ENCODE results near the gene CINP. TPM values are rescaled to one million over a fixed set of nuclear protein-coding genes. Genes with fewer than 3 reads are reported as not detected.

The CINP gene
- total and polyA plus RNA-seq, 9 donors = 14.6 to 59.9 (median 26.6) TPM

DNA sequence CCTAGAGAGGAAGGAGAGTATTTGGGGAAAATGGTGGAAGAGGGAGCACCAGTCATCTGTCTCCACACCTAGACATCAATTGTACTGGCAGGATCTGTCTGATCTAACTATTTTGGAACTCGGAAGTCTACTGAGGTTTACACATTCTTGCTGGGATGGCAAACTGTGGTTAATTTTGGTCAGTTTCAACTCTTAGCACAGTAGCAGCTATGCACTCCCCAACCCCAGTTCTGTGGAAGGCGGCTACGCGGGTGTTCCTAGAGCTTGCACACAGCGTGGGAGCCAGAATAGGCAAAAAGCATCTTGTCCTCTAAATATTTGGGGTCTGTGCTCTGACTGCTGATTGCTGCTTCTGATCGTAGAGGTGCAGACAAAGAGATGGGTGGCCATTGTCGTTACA lies 33.8 kb upstream of the CINP start:
- no peak for TF ChIP-seq POLR2A (IDR thresholded peaks at IDR 0.05)
- no peak for TF ChIP-seq EP300 (IDR thresholded peaks at IDR 0.05)
- TF ChIP-seq, protein P1, sequence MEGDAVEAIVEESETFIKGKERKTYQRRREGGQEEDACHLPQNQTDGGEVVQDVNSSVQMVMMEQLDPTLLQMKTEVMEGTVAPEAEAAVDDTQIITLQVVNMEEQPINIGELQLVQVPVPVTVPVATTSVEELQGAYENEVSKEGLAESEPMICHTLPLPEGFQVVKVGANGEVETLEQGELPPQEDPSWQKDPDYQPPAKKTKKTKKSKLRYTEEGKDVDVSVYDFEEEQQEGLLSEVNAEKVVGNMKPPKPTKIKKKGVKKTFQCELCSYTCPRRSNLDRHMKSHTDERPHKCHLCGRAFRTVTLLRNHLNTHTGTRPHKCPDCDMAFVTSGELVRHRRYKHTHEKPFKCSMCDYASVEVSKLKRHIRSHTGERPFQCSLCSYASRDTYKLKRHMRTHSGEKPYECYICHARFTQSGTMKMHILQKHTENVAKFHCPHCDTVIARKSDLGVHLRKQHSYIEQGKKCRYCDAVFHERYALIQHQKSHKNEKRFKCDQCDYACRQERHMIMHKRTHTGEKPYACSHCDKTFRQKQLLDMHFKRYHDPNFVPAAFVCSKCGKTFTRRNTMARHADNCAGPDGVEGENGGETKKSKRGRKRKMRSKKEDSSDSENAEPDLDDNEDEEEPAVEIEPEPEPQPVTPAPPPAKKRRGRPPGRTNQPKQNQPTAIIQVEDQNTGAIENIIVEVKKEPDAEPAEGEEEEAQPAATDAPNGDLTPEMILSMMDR (IDR thresholded peaks at IDR 0.05) = no peak
- no peaks in the 10 kb centered on the region for H3K36me3 ChIP-seq
- no peaks in the 10 kb centered on the region for H3K4me1 ChIP-seq (ENCODE audit: insufficient read depth)
- no peak overlapping the region for H3K27ac ChIP-seq
- no peaks in the 10 kb centered on the region for H3K9me3 ChIP-seq
- intact Hi-C loops (cut with DNase I) = loop anchor here in 2 of 4 donors (10.0 kb wide), 2 partner anchors 1522 to 1892 kb away; no protein-coding TSS in a partner anchor
- 86 to 93% (median 91%) methylated on average over 7 of the region's 7 CpGs for WGBS, 3 donors
- H3K27me3 ChIP-seq = no peaks in the 10 kb centered on the region
- no peak for DNase-seq
- no peak overlapping the region for H3K4me3 ChIP-seq

DNA sequence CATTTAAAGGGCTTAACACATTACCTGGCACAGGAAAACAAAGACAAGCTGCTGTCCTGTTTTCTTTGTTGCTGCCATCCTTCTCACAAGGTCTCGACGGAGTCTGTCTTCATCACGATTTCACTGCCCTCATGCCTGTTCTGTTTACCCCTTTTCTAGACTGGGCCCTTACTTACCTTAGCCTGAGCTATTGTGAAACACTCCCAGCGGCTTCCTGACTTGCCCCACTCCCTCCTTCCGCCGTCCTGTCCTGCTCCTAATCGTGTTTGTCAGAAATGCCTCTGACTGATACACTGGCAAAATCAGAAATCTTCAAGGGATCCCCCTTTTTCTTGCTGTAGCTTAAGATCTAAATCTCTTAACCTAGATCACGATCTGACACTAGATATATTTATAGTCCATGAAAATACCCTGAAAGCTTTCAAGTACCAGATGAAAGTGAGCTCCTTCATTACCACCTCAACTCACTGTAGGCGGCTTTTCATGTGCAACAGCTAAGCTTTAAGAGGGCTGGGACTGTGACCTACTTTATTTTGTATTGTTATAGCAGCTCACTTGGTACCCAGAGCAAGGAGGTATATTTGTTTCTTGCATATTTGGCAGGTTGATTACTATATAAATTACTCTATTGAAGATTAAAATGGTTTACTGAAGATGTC lies 32.2 kb upstream of the CINP start:
- no peaks in the 10 kb centered on the region for H3K36me3 ChIP-seq
- DNase-seq = no peak
- no peaks in the 10 kb centered on the region for H3K27me3 ChIP-seq
- WGBS, 3 donors = 77 to 82% (median 82%) methylated on average over 9 of the region's 9 CpGs
- intact Hi-C loops (cut with DNase I) = loop anchor here in 2 of 4 donors (10.0 kb wide), 2 partner anchors 1520 to 1890 kb away; no protein-coding TSS in a partner anchor
- H3K27ac ChIP-seq = no peak overlapping the region
- H3K4me3 ChIP-seq = no peak overlapping the region
- no peak for TF ChIP-seq EP300 (IDR thresholded peaks at IDR 0.05)
- no peaks in the 10 kb centered on the region for H3K4me1 ChIP-seq (ENCODE audit: insufficient read depth)
- no peaks in the 10 kb centered on the region for H3K9me3 ChIP-seq

DNA sequence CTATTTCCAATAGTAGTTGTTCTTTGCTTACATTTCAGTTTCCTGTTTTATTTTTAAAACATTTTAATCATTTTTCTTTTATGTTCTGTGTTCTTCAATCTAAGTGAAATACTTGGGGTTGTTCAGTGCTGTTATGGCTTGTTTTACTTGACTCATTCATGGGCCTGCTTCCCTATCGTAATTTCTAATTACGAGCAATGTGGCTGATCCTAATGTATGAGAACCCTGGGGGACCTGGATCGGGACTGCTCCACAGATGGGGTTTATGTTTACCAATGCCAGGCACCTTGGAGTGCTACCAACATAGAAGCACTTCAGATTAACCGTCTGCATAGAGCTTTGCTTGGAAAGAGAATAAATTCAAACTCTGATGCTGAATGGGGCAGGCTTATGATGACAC lies 29.8 kb upstream of the CINP start:
- no peaks in the 10 kb centered on the region for H3K27me3 ChIP-seq
- H3K27ac ChIP-seq = no peak overlapping the region
- intact Hi-C loops (cut with DNase I) = loop anchor here in 2 of 4 donors (10.0 kb wide), 2 partner anchors 1518 to 1888 kb away; no protein-coding TSS in a partner anchor
- no peaks in the 10 kb centered on the region for H3K36me3 ChIP-seq
- no peak for DNase-seq
- TF ChIP-seq, protein P1 (IDR thresholded peaks at IDR 0.05) = no peak
- TF ChIP-seq EP300 (IDR thresholded peaks at IDR 0.05) (no peak), POLR2A (IDR thresholded peaks at IDR 0.05) (no peak)
- no peaks in the 10 kb centered on the region for H3K9me3 ChIP-seq
- no peaks in the 10 kb centered on the region for H3K4me1 ChIP-seq (ENCODE audit: insufficient read depth)
- H3K4me3 ChIP-seq = no peak overlapping the region
- WGBS, 3 donors = 11 to 37% (median 16%) methylated on average over 4 of the region's 4 CpGs

DNA sequence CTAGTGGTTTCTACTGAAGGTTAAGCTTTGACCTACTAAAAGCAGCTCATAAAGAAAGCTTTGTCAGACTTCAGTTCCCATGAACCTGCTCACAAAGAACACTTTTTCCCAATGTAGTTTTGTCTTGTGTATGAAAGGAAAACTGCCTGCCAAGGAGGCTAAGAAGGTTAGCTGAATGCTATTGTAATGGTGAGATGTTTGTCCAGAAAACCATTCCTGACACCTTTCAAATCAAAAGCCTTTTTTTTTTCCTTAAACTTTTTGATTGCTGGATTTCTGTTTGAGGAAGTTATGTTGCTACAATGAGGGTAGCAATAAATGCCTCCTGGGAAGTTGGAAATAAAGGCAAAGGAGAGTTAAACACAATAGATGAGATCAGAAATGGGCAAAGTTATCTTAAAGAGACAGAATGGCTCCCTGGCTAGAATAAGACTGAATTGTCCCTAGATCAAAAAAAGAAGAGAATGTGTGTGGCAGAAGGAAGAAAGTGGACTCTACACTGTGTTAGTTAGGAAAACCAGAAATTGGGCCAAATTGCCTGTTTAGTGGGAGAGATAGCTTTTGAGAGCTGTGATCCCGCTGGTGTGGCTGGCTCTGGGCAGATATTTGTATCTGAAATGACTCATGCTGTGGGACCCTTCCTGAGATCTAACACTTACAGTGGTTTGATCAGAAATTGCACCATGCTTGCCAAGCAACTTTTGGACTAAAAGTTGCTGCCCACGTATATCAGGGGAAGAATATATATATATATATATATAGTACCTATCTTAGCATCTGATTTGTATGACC lies 27.6 kb upstream of the CINP start:
- no peak overlapping the region for H3K4me3 ChIP-seq
- TF ChIP-seq EP300 (IDR thresholded peaks at IDR 0.05) (no peak), POLR2A (IDR thresholded peaks at IDR 0.05) (no peak)
- TF ChIP-seq, protein P1 (IDR thresholded peaks at IDR 0.05) = no peak
- no peaks in the 10 kb centered on the region for H3K4me1 ChIP-seq (ENCODE audit: insufficient read depth)
- H3K9me3 ChIP-seq = no peaks in the 10 kb centered on the region
- intact Hi-C loops (cut with DNase I) = loop anchor here in 2 of 4 donors (10.0 kb wide), 2 partner anchors 1515 to 1885 kb away; no protein-coding TSS in a partner anchor
- WGBS, 3 donors = 37 to 47% (median 37%) methylated on average over 2 of the region's 2 CpGs
- H3K27me3 ChIP-seq = no peaks in the 10 kb centered on the region
- no peaks in the 10 kb centered on the region for H3K36me3 ChIP-seq
- DNase-seq = no peak
- no peak overlapping the region for H3K27ac ChIP-seq
